Endodermal cell (in vitro differentiated cells): ENCODE measurements around the gene ARHGEF28. TPM values are rescaled to one million over a fixed set of nuclear protein-coding genes. Genes with fewer than 3 reads are reported as not detected.

Experiments
- DNase-seq: peaks from one replicate; pipeline ENCODE4 v3.0.0-alpha.2; 2017
- H3K27ac ChIP-seq: 2 replicates; pipeline ENCODE4 v1.5.1; 2013; ENCODE audit warnings: mild to moderate bottlenecking, low read depth, low read length, moderate library complexity
- H3K27me3 ChIP-seq: 2 replicates; pipeline ENCODE4 v1.6.1; 2013; ENCODE audit warnings: mild to moderate bottlenecking, low read length, moderate library complexity; ENCODE audit not compliant: insufficient read depth, control insufficient read depth, poor library complexity, severe bottlenecking
- H3K36me3 ChIP-seq: 2 replicates; pipeline ENCODE4 v1.7.0; 2013; ENCODE audit warnings: mild to moderate bottlenecking, low read length, moderate library complexity; ENCODE audit not compliant: control insufficient read depth, insufficient read depth
- H3K4me1 ChIP-seq: one replicate; pipeline ENCODE4 v1.7.0; 2013; ENCODE audit warnings: low read length; ENCODE audit not compliant: control insufficient read depth, insufficient read depth
- H3K4me3 ChIP-seq: 2 replicates; pipeline ENCODE4 v1.5.1; 2013; ENCODE audit warnings: mild to moderate bottlenecking, low read length, moderate library complexity
- H3K9ac ChIP-seq: 2 replicates; pipeline ENCODE4 v1.6.1; 2013; ENCODE audit warnings: mild to moderate bottlenecking, low read length, moderate library complexity; ENCODE audit not compliant: poor library complexity, severe bottlenecking; ENCODE audit errors: extremely low read depth
- H3K9me3 ChIP-seq: 2 replicates; pipeline ENCODE4 v1.6.1; 2013; ENCODE audit warnings: mild to moderate bottlenecking, low read length, moderate library complexity; ENCODE audit not compliant: control insufficient read depth
- H3K27ac Mint-ChIP-seq: 2 replicates; pipeline ENCODE4 v1.8.0; 2020; ENCODE audit warnings: mixed read lengths
- H3K27me3 Mint-ChIP-seq: 2 replicates; pipeline ENCODE4 v1.8.0; 2021; ENCODE audit warnings: mild to moderate bottlenecking, mixed read lengths; ENCODE audit not compliant: insufficient read depth
- H3K36me3 Mint-ChIP-seq: 2 replicates; pipeline ENCODE4 v1.8.0; 2020; ENCODE audit warnings: low read depth, mixed read lengths
- H3K4me1 Mint-ChIP-seq: 2 replicates; pipeline ENCODE4 v1.8.0; 2020; ENCODE audit warnings: mixed read lengths
- H3K4me3 Mint-ChIP-seq: 2 replicates; pipeline ENCODE4 v1.8.0; 2020; ENCODE audit warnings: mild to moderate bottlenecking, moderate library complexity, mixed read lengths
- H3K9me3 Mint-ChIP-seq: 2 replicates; pipeline ENCODE4 v1.8.0; 2020; ENCODE audit warnings: mild to moderate bottlenecking, mixed read lengths
- WGBS, 2 experiments: methylation state at CpG; one replicate each; pipeline versions ENCODE4 v1.1.5 to v1.1.7; 2013; ENCODE audit warnings: missing lambda C conversion rate in 2 of 2, mixed read lengths in 1 of 2; ENCODE audit not compliant: insufficient coverage in 1 of 2, insufficient read length in 1 of 2; 5-methylcytosine and 5-hydroxymethylcytosine counted together
- total RNA-seq, 2 donors: library from RNA; stranded (reverse); fragmentation: NEBNext Ultra II Directional in 1 of 2; extraction: Animal tissue kit (Norgen Biotek cat#: 25700) in 1 of 2; gene quantifications; 2 replicates in 1 of 2; 3 replicates in 1 of 2; pipeline ENCODE4 v1.2.1, GENCODE V29; 2021
- TF ChIP-seq, protein P1 (sequence below): fragments of 200-600 bp; sonication (generic); conservative IDR thresholded peaks from 2 replicates; pipeline ENCODE4 v1.5.0; 2021; ENCODE audit warnings: antibody characterized with exemption, mild to moderate bottlenecking

ARHGEF28 gene
- total RNA-seq, 2 donors from 2014 or later: 0.92 to 1.2 TPM

DNA sequence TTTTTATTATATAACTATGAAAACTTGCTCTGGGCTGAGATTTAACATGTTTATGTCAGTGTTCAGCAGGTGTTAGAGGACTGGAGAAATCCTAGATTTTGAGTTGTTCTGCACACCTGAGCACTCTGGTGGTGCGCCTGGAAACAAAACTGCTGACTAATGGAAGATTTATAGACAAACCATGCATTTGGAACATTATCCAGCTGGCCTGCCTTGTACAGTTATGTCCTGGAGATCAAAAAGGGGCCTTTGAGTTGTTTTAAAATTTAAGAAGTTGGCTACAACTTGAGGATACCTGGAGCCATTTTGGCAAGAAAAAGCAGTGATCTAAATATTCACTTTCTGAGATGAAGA lies 5.7 kb upstream of the ARHGEF28 start:
- Mint-ChIP-seq H3K9me3 (no peaks in the 10 kb centered on the region), H3K27ac (no peak overlapping the region), H3K27me3 (peaks cover 7% of the 10 kb centered on the region), H3K4me1 (peaks cover under 1% of the 10 kb centered on the region), H3K4me3 (no peak overlapping the region), H3K36me3 (no peaks in the 10 kb centered on the region)
- Histone ChIP-seq H3K4me3 (no peak overlapping the region), H3K4me1 (no peaks in the 10 kb centered on the region), H3K9ac (no peak overlapping the region), H3K9me3 (no peaks in the 10 kb centered on the region), H3K36me3 (no peaks in the 10 kb centered on the region), H3K27ac (no peak overlapping the region), H3K27me3 (peaks cover 6% of the 10 kb centered on the region)
- 78 to 87% methylated on average over 1 of the region's 1 CpG for WGBS, 2 experiments
- TF ChIP-seq, protein P1, sequence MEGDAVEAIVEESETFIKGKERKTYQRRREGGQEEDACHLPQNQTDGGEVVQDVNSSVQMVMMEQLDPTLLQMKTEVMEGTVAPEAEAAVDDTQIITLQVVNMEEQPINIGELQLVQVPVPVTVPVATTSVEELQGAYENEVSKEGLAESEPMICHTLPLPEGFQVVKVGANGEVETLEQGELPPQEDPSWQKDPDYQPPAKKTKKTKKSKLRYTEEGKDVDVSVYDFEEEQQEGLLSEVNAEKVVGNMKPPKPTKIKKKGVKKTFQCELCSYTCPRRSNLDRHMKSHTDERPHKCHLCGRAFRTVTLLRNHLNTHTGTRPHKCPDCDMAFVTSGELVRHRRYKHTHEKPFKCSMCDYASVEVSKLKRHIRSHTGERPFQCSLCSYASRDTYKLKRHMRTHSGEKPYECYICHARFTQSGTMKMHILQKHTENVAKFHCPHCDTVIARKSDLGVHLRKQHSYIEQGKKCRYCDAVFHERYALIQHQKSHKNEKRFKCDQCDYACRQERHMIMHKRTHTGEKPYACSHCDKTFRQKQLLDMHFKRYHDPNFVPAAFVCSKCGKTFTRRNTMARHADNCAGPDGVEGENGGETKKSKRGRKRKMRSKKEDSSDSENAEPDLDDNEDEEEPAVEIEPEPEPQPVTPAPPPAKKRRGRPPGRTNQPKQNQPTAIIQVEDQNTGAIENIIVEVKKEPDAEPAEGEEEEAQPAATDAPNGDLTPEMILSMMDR: no peak
- DNase-seq: no peak

DNA sequence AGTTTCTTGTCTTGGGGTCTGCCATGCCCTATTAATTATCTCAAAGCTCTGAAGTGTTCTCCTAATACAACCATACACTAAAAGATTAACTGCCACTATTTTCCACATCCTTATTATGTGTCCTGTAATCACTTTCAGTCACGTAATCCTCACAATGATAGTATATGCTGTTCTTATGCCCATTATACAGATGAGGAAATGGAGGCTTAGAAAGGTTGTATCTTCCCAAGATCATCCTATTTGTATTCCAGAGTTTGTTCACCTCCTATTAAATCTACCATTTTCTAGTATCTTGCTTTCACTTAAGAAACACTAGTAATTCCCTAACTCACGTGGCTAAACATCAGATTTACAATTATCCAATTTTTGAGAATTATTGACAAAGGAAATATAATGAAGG lies 2.9 kb upstream of the ARHGEF28 start:
- TF ChIP-seq, protein P1: no peak
- Histone ChIP-seq H3K9me3 (no peaks in the 10 kb centered on the region), H3K4me1 (no peaks in the 10 kb centered on the region), H3K27me3 (peaks cover 30% of the 10 kb centered on the region), H3K36me3 (no peaks in the 10 kb centered on the region), H3K27ac (no peak overlapping the region), H3K4me3 (no peak overlapping the region), H3K9ac (no peak overlapping the region)
- Mint-ChIP-seq H3K9me3 (no peaks in the 10 kb centered on the region), H3K4me3 (no peak overlapping the region), H3K4me1 (peaks cover 2% of the 10 kb centered on the region), H3K27me3 (peaks cover 28% of the 10 kb centered on the region), H3K36me3 (no peaks in the 10 kb centered on the region), H3K27ac (no peak overlapping the region)
- no peak for DNase-seq
- WGBS, 2 experiments: 87 to 100% methylated on average over 1 to 2 of the region's 2 CpGs

DNA sequence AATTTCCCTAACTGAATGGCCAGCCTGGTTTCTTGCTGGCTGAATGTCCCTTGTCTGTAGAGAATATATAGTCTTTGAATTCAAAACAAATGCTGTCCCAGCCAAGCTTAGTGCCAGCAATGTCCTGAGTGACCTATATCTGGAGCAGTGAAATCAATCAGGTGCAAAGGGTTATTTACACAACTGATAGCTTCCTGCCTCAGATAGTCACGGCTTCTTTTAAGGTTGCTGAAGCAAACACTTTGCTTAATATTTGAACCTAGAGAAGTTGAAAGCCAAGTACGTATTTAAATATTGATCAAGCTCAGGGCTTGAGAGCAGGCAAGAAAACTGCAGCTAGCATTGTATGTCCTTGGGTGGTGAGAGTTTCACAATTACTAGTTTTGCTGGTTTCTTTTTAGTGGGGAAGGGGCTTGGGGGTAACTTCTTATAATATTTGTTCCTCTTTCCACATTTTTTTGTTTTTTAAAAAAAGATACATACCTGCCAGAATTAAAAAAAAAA lies 2.0 kb upstream of the ARHGEF28 start:
- TF ChIP-seq, protein P1: no peak
- no peak overlapping the region for H3K27ac Mint-ChIP-seq
- Histone ChIP-seq H3K4me1 (no peaks in the 10 kb centered on the region), H3K27ac (no peak overlapping the region), H3K4me3 (no peak overlapping the region), H3K9me3 (no peaks in the 10 kb centered on the region), H3K9ac (no peak overlapping the region), H3K27me3 (peaks cover 39% of the 10 kb centered on the region), H3K36me3 (no peaks in the 10 kb centered on the region)
- no peak for DNase-seq
- no peak overlapping the region for H3K4me3 Mint-ChIP-seq
- 89 to 100% methylated on average over 2 of the region's 2 CpGs for WGBS, 2 experiments
- H3K9me3 Mint-ChIP-seq: no peaks in the 10 kb centered on the region
- H3K27me3 Mint-ChIP-seq: peaks cover 36% of the 10 kb centered on the region
- no peaks in the 10 kb centered on the region for H3K36me3 Mint-ChIP-seq
- H3K4me1 Mint-ChIP-seq: peaks cover 2% of the 10 kb centered on the region
